Measurements from ENCODE around the gene MPPED2.

DNA sequence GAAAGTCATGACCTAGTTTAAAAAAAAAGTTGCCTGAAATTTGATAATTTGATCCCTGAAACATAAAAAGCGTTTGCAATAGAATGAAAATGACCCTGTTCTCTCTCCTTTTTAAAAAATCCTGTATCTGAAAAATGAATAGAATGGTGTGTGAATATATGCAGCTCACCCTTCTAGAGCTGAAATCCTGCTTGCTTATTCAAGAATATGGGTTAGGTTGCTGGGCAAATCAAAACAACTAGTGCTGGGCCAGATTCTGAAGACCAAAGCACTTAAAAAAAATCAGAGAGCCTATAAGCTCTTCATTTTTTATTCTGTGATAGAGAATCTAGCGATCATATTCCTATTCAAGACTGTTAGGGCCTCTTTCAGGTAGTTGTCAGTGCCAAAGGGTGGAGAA is 131.6 kb downstream of the MPPED2 start:
- TF ChIP-seq ELF1 (IDR thresholded peaks at IDR 0.05; ENCODE audit: borderline replicate concordance, low read depth) (no peak), ZNF274 (IDR thresholded peaks at IDR 0.05; ENCODE audit: low read depth, low read length) (no peak), YY1 (IDR thresholded peaks at IDR 0.05; ENCODE audit: extremely low read depth, insufficient replicate concordance, low read depth, low read length) (no peak), EGR1 (IDR thresholded peaks at IDR 0.05; ENCODE audit: low read depth) (no peak), TCF7L2 (IDR thresholded peaks at IDR 0.05; ENCODE audit: borderline replicate concordance, extremely low read depth, insufficient read depth, insufficient read length) (no peak), EZH2phosphoT487 (IDR thresholded peaks at IDR 0.05; ENCODE audit: borderline replicate concordance) (no peak), POLR2AphosphoS5 (IDR thresholded peaks at IDR 0.05; ENCODE audit: low read depth, low read length) (no peak)
- TF ChIP-seq, protein P1, sequence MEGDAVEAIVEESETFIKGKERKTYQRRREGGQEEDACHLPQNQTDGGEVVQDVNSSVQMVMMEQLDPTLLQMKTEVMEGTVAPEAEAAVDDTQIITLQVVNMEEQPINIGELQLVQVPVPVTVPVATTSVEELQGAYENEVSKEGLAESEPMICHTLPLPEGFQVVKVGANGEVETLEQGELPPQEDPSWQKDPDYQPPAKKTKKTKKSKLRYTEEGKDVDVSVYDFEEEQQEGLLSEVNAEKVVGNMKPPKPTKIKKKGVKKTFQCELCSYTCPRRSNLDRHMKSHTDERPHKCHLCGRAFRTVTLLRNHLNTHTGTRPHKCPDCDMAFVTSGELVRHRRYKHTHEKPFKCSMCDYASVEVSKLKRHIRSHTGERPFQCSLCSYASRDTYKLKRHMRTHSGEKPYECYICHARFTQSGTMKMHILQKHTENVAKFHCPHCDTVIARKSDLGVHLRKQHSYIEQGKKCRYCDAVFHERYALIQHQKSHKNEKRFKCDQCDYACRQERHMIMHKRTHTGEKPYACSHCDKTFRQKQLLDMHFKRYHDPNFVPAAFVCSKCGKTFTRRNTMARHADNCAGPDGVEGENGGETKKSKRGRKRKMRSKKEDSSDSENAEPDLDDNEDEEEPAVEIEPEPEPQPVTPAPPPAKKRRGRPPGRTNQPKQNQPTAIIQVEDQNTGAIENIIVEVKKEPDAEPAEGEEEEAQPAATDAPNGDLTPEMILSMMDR (IDR thresholded peaks at IDR 0.05 in 2 of 3, conservative IDR thresholded peaks at IDR 0.05 in 1 of 3; ENCODE audit: borderline replicate concordance in 1 of 3, insufficient read depth in 1 of 3, low read depth in 2 of 3, low read length in 2 of 3), result no peak
